Stimulated activated CD8-positive, alpha-beta memory T cell treated with anti-CD3 and anti-CD28 coated beads, Interleukin-4, amount 100 ng/mL, for 48 hours (primary cell): ENCODE measurements around the gene CD44.

Experiments
- DNase-seq: peaks from one replicate; pipeline ENCODE4 v3.0.0-alpha.2; 2020

The CD44 gene

DNA sequence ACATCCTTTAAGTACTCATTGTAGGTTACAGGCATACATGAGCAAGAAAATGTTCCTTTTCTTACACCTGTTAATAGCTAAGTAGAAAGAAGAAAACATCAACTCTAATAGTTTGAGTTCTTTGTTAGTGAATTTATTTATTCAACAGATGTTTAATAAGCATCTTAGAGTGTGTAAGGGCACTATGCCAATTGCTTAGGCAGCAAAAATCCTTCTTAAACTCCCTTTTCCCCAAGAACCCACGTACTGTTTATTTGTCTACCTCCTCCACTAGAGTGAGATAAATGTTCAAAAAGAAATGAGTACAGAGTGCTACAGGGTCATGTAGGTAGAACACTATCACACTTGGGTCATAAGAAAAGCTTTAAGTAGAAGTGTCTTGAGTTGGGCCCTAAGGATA, 131.4 kb downstream of the CD44 start:
- no peak for DNase-seq

DNA sequence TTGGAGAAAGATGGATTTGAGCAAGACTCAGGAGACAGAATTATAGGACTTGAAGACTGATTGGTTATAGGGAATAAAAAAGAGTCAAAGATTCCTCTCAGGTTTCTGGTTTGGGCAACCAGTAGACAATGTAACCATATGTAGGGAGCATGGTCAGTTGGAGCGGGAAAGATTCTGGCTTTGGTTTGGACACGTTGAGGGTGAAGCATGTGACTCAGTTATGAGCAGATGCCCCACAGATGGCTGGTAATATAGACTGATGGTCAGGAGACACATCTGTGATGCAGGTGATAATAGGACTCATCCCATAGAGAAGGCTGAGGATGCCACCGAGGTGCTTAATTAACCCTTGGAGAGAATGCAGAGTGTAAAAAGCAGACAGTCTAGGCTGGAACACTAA, 132.1 kb downstream of the CD44 start:
- no peak for DNase-seq

DNA sequence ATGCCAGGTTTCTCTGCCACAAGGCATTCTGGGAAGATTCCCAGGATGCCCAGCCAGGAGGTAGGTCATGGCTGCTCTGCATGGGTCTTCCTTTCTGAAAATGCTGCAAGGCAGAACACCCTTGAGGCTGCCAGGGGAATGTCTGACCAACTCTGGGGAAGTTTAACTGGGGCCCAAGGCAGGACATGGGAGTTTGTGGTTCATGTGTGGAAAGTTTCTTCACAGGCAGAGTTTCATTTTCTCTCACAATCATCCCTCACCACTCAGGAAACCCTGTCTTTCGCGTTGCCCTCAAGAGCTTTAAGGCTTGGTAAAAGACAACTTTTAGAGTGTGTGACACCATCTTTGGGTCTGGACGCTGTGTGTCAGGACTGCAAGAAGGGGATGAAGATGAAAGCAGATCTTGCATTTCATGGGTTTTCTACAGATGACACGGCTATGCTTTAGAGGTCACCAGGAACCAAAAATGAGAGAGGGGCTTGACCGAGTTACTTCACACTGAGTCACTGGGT, 133.5 kb downstream of the CD44 start:
- DNase-seq = peak; percentile 65

DNA sequence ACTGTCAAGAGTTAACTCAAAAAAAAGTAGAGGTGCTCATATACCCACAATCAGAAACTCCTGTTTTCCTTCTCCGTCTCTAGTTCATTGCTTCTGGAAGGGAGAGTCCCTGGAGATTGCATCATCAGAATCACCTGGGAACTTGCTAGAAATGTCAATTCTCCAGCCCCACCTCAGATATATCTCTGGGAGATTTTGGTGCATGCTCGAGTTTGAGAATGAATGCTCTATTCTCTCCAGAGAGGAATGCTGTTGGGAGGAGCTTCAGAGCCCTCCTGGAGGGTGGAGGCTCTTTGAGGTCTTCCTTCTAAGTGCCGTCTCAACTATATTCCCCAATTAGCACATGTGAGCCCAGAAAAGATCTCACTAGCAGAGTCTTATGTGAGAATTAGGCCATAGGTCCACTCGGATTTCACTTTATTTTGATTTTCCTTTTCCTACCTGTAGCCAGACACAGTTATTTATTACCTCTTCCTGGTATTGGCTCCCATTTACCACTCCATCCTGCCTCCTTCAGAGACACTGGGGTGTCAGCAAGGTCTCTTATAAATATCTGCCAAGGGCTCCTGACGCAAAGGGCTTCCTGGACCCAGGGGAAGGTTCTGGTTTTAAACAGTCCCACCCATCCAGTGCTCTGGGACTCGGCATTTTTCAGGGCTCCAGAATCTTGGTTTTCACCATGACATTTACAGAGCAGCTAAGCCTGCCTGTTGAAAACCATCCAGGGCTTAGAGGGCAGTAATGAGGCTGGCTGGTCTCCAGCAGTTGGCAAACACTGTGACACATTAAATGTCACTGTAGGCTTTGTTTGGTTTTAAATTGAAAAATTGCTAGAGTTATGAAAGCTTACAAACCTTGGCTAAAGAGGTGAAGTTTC, 136.2 kb downstream of the CD44 start:
- no peak for DNase-seq

DNA sequence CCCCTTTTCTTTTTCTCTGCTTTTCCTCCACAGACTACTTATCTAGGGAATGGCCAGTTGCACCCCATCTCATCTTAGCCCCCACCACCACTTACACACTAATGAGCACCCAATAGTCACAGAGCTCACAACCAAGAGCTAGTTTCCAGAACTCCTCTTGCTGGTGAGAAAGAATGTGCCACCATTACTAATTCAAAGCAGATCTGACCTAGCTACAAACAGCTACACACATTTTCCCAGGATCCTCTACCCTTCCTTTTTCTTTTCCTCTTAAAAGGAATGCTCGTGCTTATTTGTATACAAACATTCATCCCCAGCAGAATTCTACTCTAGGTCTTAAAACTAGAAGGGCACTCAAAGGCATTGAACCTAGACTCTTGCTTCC, 136.8 kb downstream of the CD44 start:
- no peak for DNase-seq

DNA sequence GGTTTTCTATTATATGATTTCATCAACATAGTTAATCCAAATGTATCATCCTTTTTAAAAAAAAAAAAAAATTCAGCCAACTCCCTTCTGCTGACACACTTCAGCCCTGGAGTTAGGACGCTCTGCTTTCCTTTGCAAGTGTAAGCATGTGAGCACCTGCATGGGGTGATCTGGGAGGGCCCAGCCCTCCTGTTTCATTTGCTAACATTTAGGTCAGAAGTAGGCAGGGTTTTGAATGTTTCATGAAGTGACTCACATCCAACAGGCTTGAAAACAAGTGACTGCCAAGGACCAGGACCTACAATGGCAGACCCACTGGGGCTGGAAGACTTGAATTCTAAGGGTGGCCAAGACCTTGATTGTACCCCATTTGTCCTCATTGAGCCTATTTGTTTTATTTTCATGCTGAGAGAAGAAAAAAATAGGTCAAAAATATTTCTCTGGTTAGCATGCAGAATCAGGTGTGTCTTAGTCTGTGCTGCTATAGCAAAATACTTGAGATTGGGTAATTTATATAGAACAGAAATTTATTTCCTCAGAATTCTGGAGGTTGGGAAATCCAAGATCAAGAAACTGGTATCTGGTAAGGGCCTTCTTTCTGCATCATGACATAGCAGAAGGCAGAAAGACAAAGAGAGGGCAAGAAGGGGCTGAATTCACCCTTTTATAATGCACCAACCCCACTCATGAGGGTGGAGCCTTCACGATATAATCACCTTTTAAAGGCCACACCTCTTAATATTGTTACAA, 137.6 kb downstream of the CD44 start:
- DNase-seq = peak; percentile 33

DNA sequence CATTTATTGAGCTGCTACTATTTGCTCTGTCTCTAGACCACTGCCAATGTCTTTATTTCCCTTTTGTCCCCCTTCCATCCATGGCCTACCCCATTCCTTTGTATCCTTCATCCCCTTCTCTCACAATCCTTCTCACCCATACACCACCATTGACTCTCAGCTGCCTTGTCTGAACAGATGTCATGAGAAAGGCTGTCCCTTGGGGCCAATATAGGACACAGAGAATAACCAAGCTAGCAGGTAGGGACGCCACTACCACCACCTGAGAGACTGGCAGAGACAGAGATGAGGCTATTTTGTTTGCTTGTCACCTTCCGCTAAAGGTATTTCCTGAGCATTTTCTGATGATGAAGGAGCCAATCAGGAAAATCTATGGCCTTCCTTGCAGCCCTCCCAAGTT, 138.9 kb downstream of the CD44 start:
- no peak for DNase-seq

DNA sequence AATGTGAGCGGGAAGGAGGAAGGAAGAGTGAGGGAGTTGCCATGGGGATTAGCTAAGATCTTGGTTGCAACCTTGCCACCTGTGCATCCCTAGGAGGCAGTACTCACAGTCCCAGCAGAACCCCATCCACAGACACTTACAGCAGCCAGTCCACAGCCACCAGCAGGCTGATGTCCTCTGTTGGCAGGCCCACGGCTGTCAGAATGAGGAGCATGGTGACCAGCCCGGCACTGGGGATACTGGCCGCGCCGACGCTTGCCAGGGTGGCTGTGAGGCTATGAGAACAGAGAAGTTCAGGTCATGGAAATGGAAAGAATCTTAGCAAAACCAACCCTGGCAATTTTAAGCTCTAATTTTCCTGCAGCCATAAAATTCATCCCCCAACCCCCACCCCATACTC, 141.8 kb downstream of the CD44 start:
- no peak for DNase-seq

DNA sequence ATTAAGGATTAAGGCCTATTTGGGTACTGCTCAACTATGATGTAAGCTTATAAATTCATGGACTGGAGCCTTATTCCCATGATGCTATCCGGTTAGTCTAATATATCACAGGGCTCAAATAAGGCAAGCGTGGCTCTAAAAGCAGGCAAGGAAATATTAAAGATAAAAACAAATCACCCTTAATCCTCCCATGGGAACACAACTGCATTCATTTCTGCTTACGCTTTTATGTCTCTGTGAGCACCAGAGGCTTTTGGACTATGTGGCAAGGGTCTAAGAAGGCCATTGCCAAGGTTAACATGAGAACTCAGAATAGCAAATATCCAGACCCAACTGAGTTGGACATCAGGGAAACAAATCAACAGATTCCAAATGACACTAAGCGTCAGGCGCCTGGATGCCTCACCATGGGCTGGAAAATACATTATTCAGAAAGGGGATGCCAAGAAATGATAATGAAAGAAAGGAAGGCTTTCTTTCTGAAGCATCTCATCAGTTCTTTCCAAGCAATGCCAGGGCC, 142.3 kb downstream of the CD44 start:
- no peak for DNase-seq
